NOMO-1 treated with dmso at 0.1 percent for 144 hours (cell line): ENCODE results near the gene ELP5.
A peak's percentile ranks its signal among the peaks of the same experiment; 100 is the strongest.

Experiments
- DNase-seq: peaks from one replicate; lab custom pipeline; 2025; ENCODE audit not compliant: unreplicated experiment; lab: John Stamatoyannopoulos, UW

Gene ELP5

DNA sequence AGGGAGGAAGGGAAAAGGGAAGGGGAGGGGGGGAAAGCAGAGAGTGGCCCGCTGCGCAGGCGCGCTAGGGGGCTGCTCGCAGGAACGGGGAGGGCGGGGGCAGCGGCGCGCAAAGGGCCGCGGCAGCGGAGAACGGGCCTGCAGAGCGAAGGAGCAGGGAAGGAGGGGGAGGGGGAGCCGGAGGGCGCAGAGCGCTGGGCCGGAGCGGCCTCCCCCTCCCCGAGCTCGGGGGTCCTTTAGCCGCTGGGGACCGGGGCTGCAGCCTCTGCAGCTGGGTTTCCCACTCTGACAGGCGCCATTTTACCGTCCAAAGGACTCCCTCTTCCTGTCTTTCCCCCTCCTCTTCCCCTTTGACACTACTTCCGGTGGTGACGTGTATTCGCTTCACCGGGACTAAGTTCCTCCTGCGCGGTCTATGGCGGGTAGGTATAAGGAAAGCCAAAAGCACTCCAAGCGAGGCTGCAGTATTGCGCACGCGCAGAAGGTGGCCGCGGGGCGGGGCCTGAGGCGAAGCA lies 297 bp upstream of the ELP5 start, which contains the start of gene CTDNEP1:
TSS of gene CTDNEP1 (minus strand) at position 74 of the 515 bp plus-strand sequence. CDS start 438 bp downstream, outside the sequence.
- peak; percentile 97 for DNase-seq

DNA sequence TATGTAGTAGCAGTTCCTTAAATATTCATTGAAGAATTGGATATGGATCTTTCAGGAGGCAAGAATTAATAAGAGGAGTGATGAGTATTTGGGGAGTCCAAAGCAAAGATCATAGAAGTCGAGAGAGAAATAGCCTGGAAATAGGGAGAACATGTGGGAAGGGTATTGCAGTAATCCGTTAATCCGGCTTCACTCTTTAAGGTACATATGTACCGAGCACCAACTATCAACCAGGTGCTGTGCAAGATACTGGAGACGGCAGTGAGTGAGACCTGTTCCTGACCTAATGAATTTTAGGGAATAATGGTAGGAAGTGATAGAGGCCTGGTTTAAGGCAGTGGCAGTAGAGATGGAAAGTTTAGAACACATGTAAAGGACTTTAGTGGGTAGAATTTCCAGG lies 1.1 kb downstream of the ELP5 start:
- no peak for DNase-seq

- no peak for DNase-seq
Observed at GRCh38 chr17:7254511-7254910, 2.5 kb downstream of the ELP5 start.

- no peak for DNase-seq
Observed at GRCh38 chr17:7256766-7257456, 4.9 kb downstream of the ELP5 start.

- no peak for DNase-seq
Observed at GRCh38 chr17:7258731-7259554, 6.9 kb downstream of the ELP5 start.

DNA sequence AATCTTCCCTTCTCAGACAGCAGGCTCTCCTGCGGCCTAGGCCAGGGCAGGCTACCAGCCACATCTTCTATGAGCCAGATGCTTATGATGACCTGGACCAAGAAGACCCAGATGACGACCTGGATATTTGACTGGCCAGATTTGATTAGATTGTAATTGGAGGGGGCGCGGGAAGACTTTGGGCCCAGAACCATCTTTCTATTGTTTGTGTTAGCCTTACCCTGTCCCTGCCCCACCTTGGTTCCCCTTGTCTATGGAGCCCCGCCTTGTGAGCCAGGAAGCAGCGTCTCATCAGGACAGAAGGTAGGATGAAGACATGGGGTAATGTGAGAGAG lies 7.5 kb downstream of the ELP5 start:
- DNase-seq = no peak

DNA sequence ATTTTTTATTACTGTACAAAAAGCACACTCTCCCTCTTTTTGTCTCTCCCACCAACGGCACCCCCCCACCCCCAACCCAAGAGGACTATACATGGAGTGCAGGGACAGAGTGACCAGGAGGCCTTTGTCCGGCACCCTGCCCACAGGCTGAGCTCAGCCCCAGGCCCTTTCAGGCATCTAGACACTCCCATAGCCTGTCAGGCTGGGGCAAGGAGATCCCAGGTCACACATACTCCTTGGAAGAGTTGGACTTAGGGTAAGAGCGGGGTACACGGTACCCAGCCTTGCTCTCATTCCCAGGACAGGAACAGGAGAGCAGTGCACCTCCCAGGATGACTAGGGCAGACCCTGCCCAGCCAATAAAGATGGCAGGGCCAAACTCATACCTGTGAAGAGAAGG lies 8.1 kb downstream of the ELP5 start:
- DNase-seq = no peak

DNA sequence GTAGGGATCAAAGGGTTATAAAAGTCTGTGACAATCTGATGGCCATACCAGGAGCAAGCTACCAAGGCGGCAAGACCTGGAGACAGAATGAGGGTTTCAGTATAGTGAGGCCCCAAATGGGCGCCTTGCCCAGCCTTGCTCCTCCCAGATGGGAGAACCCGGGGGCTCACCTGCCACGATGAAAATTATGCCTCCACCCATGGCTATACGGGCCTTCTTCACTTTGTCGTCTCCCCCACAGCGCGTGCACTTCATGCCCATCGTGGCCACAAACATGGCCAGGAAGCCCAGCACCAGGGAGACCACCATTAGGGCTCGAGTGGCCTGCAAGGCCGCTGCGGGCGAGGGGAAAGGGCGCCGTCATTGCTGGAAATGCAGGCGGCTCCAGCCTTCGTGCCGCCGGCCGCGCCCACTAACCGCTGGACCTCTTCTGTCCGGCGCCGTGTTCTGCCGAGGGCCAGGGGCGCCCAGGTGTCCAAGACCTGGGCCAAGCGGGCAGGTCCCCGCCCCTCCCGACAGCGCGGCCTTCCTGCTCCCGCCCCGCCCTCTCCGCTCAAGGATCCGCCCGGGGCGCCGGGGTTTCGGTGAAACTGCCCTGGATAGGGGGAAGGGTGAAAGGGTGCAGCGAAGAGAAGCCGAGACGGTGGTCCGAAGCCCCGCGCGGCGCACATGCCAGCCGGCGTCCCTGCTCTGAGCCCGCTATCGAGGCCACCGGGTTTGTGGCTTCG lies 8.8 kb downstream of the ELP5 start:
- DNase-seq = no peak

- no peak for DNase-seq
Observed at GRCh38 chr17:7261379-7262191, 9.6 kb downstream of the ELP5 start.

DNA sequence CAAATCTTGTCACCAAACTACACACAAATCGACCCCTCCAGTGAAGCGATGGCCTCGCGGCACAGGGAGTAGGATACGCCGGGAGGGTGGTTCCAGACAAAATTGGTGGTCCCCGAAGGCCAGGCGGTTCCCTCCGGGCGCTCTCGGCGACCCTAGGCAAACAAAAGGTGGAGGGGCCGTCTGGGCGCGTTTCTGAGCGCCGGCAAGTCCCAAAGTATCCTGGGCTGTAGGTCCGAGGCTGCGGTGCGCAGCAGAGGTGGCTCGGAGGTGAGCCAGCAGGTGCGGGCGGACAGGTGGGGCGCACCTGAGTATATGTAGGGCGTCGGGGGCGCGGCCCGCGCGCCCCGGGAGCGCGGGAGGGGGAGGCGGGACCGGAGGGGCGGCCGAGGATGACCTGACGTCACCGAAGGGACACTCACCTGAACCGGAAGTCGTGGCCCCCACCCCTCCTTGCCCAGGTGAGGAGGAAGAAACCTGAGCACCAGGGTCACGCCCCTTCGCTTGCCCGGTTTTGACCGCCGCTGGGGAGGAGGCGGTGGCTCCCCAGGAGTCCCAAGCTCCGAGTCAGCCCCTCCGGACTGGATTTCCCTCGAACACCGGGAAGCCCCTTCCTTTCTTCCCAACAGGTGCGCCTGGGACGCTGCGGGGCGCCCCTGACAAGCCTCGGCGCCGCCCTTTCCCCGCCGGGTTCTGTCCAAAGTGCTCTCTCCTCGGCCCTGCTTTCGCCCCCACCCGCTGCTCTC lies 10.3 kb downstream of the ELP5 start, which contains the start of gene CLDN7:
TSS of gene CLDN7 (minus strand) at position 287 of the 743 bp plus-strand sequence. CDS start 435 bp downstream, outside the sequence.
- DNase-seq = no peak

- DNase-seq = no peak
Observed at GRCh38 chr17:7262935-7263800, 11.2 kb downstream of the ELP5 start.

DNA sequence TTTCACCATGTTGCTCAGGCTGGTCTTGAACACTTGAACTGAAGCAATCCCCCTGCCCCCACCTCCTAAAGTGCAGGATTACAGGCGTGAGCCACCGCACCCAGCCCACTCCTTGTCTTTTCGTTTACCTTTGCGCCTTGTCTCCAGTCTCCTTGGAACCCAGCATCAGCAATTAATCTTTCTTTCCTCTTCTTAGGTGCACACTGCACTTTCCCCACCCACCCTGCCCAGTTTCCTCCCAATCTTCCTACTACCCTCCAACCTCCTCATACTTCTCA lies 11.7 kb downstream of the ELP5 start:
- DNase-seq = no peak

- no peak for DNase-seq
Observed at GRCh38 chr17:7266784-7267183, 14.8 kb downstream of the ELP5 start.

GRCh38 chr17:7279448-7279847 lies 27.4 kb downstream of the ELP5 start:
- DNase-seq = no peak

DNA sequence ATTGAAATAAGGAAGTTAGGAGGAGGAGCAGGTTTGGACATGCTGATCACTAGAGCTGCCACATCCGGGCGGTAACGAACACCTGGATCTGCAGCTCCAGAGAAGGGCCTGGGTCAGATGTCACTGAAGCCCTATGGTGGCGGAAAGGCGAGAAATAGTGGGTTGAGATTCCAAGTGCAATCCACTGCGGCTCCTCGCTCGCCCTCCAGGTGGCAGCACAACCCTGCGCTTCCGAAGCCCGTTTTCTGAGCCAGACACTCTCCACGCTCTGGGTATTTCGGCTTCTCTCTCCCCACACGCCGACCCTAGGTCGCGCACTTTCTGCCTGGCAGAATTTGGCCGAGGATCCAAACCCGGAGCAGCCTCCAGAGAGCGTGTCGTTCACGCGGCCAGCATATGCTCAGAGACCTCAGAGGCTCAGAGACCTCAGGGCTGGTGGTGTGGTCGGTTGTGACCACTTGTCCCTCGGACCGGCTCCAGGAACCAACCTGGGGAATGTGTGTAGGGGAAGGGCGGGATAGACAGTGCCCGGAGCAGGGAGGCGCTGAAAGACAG lies 28.6 kb downstream of the ELP5 start:
- DNase-seq = peak; percentile 86

DNA sequence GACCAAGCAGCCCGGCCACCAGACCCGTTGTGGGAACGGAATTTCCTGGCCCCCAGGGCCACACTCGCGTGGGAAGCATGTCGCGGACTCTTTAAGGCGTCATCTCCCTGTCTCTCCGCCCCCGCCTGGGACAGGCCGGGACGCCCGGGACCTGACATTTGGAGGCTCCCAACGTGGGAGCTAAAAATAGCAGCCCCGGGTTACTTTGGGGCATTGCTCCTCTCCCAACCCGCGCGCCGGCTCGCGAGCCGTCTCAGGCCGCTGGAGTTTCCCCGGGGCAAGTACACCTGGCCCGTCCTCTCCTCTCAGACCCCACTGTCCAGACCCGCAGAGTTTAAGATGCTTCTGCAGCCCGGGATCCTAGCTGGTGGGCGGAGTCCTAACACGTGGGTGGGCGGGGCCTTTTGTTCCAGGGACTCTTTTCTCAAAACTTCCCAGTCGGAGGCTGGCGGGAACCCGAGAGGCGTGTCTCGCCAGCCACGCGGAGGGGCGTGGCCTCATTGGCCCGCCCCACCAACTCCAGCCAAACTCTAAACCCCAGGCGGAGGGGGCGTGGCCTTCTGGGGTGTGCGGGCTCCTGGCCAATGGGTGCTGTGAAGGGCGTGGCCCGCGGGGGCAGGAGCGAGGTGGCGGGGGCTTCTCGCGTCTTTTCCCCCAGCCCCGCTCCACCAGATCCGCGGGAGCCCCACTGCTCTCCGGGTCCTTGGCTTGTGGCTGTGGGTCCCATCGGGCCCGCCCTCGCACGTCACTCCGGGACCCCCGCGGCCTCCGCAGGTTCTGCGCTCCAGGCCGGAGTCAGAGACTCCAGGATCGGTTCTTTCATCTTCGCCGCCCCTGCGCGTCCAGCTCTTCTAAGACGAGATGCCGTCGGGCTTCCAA lies 29.3 kb downstream of the ELP5 start, which contains the start of gene SLC2A4:
TSS of gene SLC2A4 (plus strand) at position 645 of the 879 bp plus-strand sequence. CDS start at position 862, 217 bp downstream.
- DNase-seq = peak; percentile 76

GRCh38 chr17:7281953-7282751 lies 30.1 kb downstream of the ELP5 start:
- no peak for DNase-seq
